CD4-positive, alpha-beta T cell treated with Interleukin-17A for 4 hours (primary cell): ENCODE measurements around the gene SAT1.

Source experiments
- DNase-seq: peaks from one replicate; pipeline ENCODE4 v3.0.0-alpha.2; 2020; ENCODE audit warnings: mixed read lengths

Gene SAT1

GRCh38 chrX:23811656-23812055 lies 28.7 kb downstream of the SAT1 start:
- no peak for DNase-seq

DNA sequence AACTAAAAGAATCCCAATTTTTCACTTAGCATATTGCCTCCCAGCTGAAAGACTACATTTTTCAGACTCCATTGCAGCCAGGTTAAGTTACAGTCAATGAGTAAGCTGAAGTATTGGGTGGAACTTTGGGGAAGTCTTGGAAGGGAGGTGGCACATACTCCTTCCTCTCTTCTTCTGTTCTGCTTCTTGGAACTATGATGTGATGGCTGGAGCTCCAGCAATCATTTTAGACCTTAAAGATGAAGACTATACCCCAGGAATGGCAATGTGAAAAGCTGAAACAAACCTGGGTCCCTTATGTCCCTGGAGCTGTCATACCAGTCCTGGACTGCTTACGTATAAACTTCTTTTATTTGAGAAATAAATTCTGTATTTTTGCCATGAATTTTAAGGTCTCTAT lies 30.8 kb downstream of the SAT1 start:
- DNase-seq: no peak

DNA sequence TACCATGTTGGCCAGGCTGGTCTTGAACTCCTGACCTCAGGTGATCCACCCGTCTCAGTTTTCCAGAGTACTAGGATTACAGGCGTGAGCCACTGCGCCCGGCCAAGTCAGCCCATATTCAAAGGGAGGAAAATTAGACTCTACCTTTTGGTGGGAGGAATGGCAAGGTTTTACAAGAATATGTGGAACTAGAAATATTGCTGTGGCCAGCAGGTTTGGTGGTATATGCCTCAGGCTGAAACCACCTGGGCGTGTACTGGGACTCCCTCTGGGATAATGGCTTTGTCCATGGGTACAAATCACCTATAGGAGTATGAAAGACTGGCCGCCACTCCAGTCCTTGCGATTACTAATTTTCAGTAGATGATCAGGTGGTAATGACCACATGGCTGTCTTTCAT lies 32.4 kb downstream of the SAT1 start:
- DNase-seq: no peak

DNA sequence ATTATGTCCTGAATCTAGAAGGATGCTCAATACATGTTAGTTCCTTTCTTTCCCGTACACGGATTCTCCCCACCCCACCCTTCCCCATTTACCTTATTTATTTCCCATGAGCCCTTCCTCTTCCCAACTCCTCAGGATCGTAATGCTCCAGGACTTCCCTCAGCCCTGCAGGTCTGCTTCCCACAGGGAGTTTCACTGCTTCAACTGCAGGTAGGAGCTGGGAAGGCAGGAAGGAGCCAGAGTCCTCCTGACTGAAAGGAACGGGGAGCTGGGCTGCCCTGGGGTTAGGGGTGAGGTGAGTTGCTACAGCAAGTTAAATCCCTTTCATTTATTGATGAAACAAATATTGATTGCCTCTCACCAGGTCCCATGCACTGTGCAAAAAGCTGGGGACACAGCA lies 33.2 kb downstream of the SAT1 start:
- no peak for DNase-seq

GRCh38 chrX:23817979-23818336 lies 35.0 kb downstream of the SAT1 start:
- DNase-seq: no peak

GRCh38 chrX:23819385-23820234 lies 36.6 kb downstream of the SAT1 start:
- DNase-seq: no peak

DNA sequence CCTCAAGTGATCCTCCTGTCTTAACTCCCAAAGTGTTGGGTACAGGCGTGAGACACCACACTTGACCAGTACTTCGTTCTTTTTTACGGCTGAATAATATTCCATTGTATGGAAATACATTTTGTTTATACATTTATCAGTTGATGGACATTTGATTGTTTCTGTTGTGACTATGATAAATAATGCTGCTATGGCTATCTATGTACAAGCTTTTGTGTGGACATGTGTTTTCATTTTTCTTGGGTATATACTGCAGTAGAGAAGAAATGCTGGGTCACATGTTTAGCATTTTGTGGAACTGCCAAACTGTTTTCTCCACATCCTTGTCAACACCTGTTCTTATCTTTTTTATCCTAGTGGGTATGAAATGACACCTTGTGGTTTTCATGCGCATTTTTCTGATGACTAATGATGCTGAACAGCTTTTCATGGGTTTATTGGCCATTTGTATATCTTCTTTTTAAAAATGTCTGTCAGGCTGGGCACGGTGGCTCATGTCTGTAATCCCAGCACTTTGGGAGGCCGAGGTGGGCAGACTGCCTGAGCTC lies 37.3 kb downstream of the SAT1 start:
- DNase-seq: no peak

- no peak for DNase-seq
Measured at GRCh38 chrX:23821847-23822246, 38.9 kb downstream of the SAT1 start.

DNA sequence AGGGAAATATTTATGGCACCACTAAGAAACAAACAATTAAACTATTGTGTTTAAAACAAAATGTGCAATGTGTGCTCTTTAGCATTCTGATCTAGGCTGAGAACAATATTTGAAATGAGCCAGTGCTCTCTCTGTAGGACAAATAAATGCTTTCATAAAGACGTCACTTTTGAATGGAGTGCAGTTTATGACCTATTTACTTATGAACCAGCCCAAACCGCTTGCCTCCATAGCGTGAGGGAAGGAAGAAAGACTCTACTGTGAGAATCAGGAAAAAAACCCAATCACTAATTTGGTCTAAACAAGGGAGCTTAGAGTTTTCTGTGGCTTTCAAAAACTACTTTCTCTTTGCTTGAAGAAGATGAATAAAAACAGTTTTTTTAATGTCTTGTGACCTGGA lies 39.4 kb downstream of the SAT1 start:
- DNase-seq: no peak

- DNase-seq: no peak
Measured at GRCh38 chrX:23822841-23823240, 39.9 kb downstream of the SAT1 start.

GRCh38 chrX:23825675-23826074 lies 42.7 kb downstream of the SAT1 start:
- DNase-seq: no peak

DNA sequence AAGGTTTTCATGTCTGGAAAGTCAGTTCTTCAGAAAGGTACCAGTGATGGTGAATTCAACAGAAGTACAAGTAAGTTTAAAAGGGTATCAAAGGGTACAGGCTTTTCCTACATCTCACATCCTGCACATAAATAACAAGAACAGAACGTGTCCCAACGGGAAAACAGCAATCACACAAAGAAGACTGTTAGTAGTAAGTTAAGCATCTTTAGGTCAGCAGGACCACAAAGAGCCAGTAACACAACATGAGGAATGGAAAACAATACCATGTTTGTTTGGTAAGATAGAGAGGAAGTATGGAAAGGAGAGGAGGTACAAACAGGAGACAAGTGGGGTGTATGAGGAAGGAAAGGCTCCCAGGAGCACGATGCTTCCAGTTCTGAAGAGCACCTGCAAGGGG lies 43.2 kb downstream of the SAT1 start:
- DNase-seq: no peak

DNA sequence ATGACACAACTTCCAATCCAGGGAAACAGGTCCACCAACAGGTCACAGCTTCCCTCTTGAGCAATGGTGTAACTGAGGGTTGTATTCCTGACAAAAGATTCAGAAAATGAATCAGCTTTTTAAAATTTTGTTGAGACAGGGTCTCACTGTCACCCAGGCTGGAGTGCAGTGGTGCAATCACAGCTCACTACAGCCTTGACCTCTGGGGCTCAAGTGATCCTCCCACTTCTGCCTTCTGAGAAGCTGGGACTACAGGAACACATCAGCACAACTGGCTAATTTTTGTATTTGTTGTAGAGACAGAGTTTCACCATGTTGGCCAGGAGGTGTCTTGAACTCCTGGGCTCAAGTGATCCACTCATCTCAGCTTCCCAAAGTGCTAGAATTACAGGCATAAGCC lies 43.7 kb downstream of the SAT1 start:
- no peak for DNase-seq

DNA sequence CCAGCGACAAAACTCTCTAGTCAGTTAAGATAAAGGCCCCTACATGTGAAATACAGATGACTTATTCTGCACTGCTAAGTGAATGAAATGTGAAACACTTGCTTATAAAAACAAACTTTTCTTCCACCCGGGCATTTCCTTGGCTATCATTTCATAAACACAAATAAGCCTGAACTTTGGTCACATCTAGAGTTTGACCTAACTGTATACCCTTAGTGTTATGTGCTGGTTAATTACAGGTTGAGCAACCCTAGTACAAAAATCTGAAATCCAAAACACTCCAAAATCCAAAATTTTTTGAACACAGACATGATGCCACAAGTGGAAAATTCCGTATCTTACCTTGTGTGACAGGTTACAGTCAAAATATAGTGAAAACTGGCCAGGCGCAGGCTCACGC lies 45.9 kb downstream of the SAT1 start:
- no peak for DNase-seq

DNA sequence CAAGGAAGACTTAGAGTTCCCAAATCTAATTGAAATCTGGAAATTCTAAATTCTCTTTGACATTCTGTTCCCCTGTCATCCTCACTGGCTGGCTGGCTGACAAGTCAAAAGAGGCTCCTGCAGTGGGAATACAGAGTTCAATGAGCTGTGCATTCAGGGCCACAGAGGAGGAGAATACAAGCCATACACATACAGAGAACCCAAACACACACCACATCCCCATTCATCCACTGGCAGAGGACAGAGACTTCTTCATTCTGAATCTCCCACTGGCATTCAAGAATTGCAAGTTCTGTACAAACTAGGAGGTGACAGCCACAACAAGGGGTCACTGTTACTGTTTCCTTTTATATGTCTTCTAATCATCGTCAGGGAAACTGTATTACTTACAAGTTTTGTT lies 49.7 kb downstream of the SAT1 start:
- no peak for DNase-seq
